ENCODE measurements around the gene GARRE1. TPM values are rescaled to one million over a fixed set of nuclear protein-coding genes. Genes with fewer than 3 reads are reported as not detected.

Gene GARRE1
- total and polyA plus RNA-seq, 4 donors = 4.0 to 13.7 (median 9.0) TPM

DNA sequence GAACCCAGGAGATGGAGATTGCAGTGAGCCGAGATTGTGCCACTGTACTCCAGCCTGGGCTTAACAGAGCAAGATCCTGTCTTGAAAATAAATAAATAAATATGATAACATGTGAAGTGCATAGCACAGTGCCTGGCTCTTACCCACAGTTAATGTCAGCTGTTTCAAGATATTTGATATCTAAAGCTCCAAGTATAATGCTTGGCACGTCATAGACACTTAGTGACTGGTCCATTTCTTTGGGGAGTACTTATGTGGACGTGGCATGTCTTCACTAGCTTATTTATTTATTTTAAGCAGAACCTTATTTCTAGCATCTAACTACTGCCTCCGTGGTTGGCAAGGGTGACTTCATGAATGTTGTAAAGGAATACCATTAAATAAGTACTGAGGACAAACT lies 18.8 kb downstream of the GARRE1 start:
- Histone ChIP-seq H3K4me1 (ENCODE audit: control insufficient read depth in 4 of 4, insufficient read depth in 4 of 4, low read length in 3 of 4) (peaks cover 5 to 23% (median 13%) of the 10 kb centered on the region in 4 donors), H3K36me3 (ENCODE audit: control insufficient read depth in 4 of 4, insufficient read depth in 3 of 4, low read depth in 1 of 4, low read length in 3 of 4) (no peaks in the 10 kb centered on the region), H3K4me3 (ENCODE audit: low read depth in 1 of 3, low read length in 3 of 3) (no peak overlapping the region), H3K27me3 (ENCODE audit: control insufficient read depth in 4 of 4, insufficient read depth in 4 of 4, low read length in 3 of 4) (no peaks in the 10 kb centered on the region), H3K9me3 (ENCODE audit: control insufficient read depth in 4 of 4, low read length in 3 of 4) (no peaks in the 10 kb centered on the region), H3K9ac (ENCODE audit: low read depth in 1 of 2, low read length in 2 of 2) (no peak overlapping the region), H3K27ac (ENCODE audit: low read depth in 1 of 2, low read length in 2 of 2) (no peak overlapping the region)
- no peak for TF ChIP-seq HNF4G (IDR thresholded peaks at IDR 0.05)
- TF ChIP-seq JUND (IDR thresholded peaks at IDR 0.05) = no peak
- TF ChIP-seq NR2F2 (IDR thresholded peaks at IDR 0.05) = no peak
- TF ChIP-seq, protein P1, sequence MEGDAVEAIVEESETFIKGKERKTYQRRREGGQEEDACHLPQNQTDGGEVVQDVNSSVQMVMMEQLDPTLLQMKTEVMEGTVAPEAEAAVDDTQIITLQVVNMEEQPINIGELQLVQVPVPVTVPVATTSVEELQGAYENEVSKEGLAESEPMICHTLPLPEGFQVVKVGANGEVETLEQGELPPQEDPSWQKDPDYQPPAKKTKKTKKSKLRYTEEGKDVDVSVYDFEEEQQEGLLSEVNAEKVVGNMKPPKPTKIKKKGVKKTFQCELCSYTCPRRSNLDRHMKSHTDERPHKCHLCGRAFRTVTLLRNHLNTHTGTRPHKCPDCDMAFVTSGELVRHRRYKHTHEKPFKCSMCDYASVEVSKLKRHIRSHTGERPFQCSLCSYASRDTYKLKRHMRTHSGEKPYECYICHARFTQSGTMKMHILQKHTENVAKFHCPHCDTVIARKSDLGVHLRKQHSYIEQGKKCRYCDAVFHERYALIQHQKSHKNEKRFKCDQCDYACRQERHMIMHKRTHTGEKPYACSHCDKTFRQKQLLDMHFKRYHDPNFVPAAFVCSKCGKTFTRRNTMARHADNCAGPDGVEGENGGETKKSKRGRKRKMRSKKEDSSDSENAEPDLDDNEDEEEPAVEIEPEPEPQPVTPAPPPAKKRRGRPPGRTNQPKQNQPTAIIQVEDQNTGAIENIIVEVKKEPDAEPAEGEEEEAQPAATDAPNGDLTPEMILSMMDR (IDR thresholded peaks at IDR 0.05; ENCODE audit: low read depth, low read length, missing input control) = no peak
- TF ChIP-seq HNF4A (conservative IDR thresholded peaks at IDR 0.05) = no peak
- no peak for TF ChIP-seq RXRA (IDR thresholded peaks at IDR 0.05)
- TF ChIP-seq RAD21 (IDR thresholded peaks at IDR 0.05) = no peak
- no peak for TF ChIP-seq FOXA1 (IDR thresholded peaks at IDR 0.05)
- TF ChIP-seq, protein P2, sequence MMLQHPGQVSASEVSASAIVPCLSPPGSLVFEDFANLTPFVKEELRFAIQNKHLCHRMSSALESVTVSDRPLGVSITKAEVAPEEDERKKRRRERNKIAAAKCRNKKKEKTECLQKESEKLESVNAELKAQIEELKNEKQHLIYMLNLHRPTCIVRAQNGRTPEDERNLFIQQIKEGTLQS (IDR thresholded peaks at IDR 0.05) = no peak
- TF ChIP-seq, protein P3, sequence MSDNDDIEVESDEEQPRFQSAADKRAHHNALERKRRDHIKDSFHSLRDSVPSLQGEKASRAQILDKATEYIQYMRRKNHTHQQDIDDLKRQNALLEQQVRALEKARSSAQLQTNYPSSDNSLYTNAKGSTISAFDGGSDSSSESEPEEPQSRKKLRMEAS (IDR thresholded peaks at IDR 0.05) = no peak
- TF ChIP-seq FOXA2 (IDR thresholded peaks at IDR 0.05) = no peak
- no peak for TF ChIP-seq GABPA (IDR thresholded peaks at IDR 0.05 in 1 of 2, conservative IDR thresholded peaks at IDR 0.05 in 1 of 2)
- WGBS = 92% methylated on average over 4 of the region's 4 CpGs
- DNase-seq (ENCODE audit: low spot score) = no peak

DNA sequence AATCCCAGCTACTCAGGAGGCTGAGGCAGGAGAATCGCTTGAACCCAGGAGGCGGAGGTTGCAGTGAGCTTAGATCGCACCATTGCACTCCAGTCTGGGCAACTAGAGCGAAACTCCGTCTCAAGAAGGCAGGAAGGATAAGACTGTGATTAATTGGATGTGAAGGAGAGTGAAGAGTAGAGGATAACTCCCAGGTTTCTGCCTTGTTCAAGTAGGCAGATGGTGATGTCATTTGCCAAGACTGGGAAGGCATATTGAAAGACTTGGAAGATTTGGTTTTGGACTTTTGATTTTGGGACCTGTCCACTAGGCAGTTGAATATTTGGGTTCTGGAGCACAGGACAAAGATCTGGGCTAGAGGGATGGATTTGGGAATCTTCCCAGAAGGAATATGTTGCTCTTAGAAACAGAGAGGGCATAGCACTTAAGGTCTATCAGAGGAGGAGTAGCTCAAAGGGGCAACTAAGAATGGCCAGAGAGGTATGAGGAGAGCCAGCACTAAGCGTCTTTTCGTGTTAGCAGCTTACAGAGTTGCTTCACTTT lies 20.0 kb downstream of the GARRE1 start:
- no peak for DNase-seq (ENCODE audit: low spot score)
- no peak overlapping the region for H3K9ac ChIP-seq (ENCODE audit: low read depth in 1 of 2, low read length in 2 of 2)
- no peak overlapping the region for H3K4me3 ChIP-seq (ENCODE audit: low read depth in 1 of 3, low read length in 3 of 3)
- H3K27ac ChIP-seq (ENCODE audit: low read depth in 1 of 2, low read length in 2 of 2) = peak overlapping the region in 1 of 2 donors; percentile 42
- no peaks in the 10 kb centered on the region for H3K27me3 ChIP-seq (ENCODE audit: control insufficient read depth in 4 of 4, insufficient read depth in 4 of 4, low read length in 3 of 4)
- peaks cover 3 to 11% (median 5%) of the 10 kb centered on the region in 4 donors for H3K4me1 ChIP-seq (ENCODE audit: control insufficient read depth in 4 of 4, insufficient read depth in 4 of 4, low read length in 3 of 4)
- peaks cover 0 to 2% (median 0%) of the 10 kb centered on the region in 4 donors for H3K36me3 ChIP-seq (ENCODE audit: control insufficient read depth in 4 of 4, insufficient read depth in 3 of 4, low read depth in 1 of 4, low read length in 3 of 4)
- WGBS = 88% methylated on average over 7 of the region's 7 CpGs
- H3K9me3 ChIP-seq (ENCODE audit: control insufficient read depth in 4 of 4, low read length in 3 of 4) = no peaks in the 10 kb centered on the region
- TF ChIP-seq TAF1 (conservative IDR thresholded peaks at IDR 0.05) = no peak
- no peak for TF ChIP-seq HNF4A (conservative IDR thresholded peaks at IDR 0.05)
- TF ChIP-seq, protein P2 (IDR thresholded peaks at IDR 0.05) = no peak
- TF ChIP-seq RAD21 (IDR thresholded peaks at IDR 0.05) = no peak
- TF ChIP-seq NR2F2 (IDR thresholded peaks at IDR 0.05) = no peak
- no peak for TF ChIP-seq FOXA2 (IDR thresholded peaks at IDR 0.05)
- TF ChIP-seq, protein P4, sequence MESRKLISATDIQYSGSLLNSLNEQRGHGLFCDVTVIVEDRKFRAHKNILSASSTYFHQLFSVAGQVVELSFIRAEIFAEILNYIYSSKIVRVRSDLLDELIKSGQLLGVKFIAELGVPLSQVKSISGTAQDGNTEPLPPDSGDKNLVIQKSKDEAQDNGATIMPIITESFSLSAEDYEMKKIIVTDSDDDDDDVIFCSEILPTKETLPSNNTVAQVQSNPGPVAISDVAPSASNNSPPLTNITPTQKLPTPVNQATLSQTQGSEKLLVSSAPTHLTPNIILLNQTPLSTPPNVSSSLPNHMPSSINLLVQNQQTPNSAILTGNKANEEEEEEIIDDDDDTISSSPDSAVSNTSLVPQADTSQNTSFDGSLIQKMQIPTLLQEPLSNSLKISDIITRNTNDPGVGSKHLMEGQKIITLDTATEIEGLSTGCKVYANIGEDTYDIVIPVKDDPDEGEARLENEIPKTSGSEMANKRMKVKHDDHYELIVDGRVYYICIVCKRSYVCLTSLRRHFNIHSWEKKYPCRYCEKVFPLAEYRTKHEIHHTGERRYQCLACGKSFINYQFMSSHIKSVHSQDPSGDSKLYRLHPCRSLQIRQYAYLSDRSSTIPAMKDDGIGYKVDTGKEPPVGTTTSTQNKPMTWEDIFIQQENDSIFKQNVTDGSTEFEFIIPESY (IDR thresholded peaks at IDR 0.05) = no peak
- TF ChIP-seq, protein P1 (IDR thresholded peaks at IDR 0.05; ENCODE audit: low read depth, low read length, missing input control) = no peak
- TF ChIP-seq GABPA (IDR thresholded peaks at IDR 0.05 in 1 of 2, conservative IDR thresholded peaks at IDR 0.05 in 1 of 2) = no peak
- TF ChIP-seq YY1 (IDR thresholded peaks at IDR 0.05) = no peak
